K562 (cell line): ENCODE results near the gene SORCS2. TPM values are rescaled to one million over a fixed set of nuclear protein-coding genes. Genes with fewer than 3 reads are reported as not detected.

Source experiments
- ATAC-seq: fragments of 200-7000 bp; cut with Tn5 transposase; 3 replicates; pipeline ENCODE4 v1.9.1; 2020; ENCODE audit warnings: moderate library complexity
- BruUV-seq: library from RNA; stranded (reverse); fragments of 400-500 nt; replicated peaks from 2 replicates; lab custom pipeline; 2021; lab: Mats Ljungman, UMichigan
- CTCF ChIA-PET: fragments of 300-600 bp; formaldehyde crosslinking; extraction: SDS; loops from one replicate; lab custom pipeline; 2021; ENCODE audit warnings: low intra/inter-chr PET ratio; lab: Yijun Ruan, JAX
- POLR2A ChIA-PET: fragments of 300-600, 350-650 bp; sonication (Branson Sonifier 250); formaldehyde crosslinking; extraction: SDS; loops from one replicate; lab custom pipeline; 2021; ENCODE audit warnings: antibody characterized with exemption, inconsistent platforms; lab: Yijun Ruan, JAX
- DNase-seq, 4 experiments: peaks; one replicate each; pipeline versions ENCODE4 v3.0.0 to v3.0.0-alpha.2; 2011 to 2018; ENCODE audit warnings: low spot score in 3 of 4, mixed read lengths in 3 of 4; ENCODE audit errors: extremely low read depth in 1 of 4
- FAIRE-seq: peaks from 2 replicates; lab custom pipeline; 2011; peaks lifted over from hg19 to GRCh38; lab: Jason Lieb, UNC
- H2AFZ ChIP-seq: 2 replicates; pipeline ENCODE4 v1.6.0; 2011; ENCODE audit warnings: low read depth, low read length, control low read depth, inconsistent platforms
- H3K27ac ChIP-seq: fragments of 200-600 bp; 3 replicates; pipeline ENCODE4 v1.8.0; 2011; ENCODE audit warnings: low read depth, mild to moderate bottlenecking, control low read depth, inconsistent platforms, low read length, moderate library complexity, mixed read lengths; ENCODE audit errors: extremely low read depth
- H3K27me3 ChIP-seq, 2 experiments: fragments of 300-600 bp in 1 of 2; 2 replicates in 1 of 2; 3 replicates in 1 of 2; pipeline versions ENCODE4 v1.6.0 to v1.8.0; 2011; ENCODE audit warnings: inconsistent platforms in 2 of 2, low read length in 2 of 2, mild to moderate bottlenecking in 1 of 2, mixed read lengths in 1 of 2, moderate library complexity in 1 of 2; ENCODE audit not compliant: control insufficient read depth in 2 of 2, insufficient read depth in 2 of 2
- H3K36me3 ChIP-seq: fragments of 300-600 bp; 3 replicates; pipeline ENCODE4 v1.8.0; 2011; ENCODE audit warnings: mild to moderate bottlenecking, low read length, inconsistent platforms; ENCODE audit not compliant: control insufficient read depth, insufficient read depth
- H3K4me1 ChIP-seq, 2 experiments: fragments of 200-600 bp in 1 of 2; replicated peaks in 1 of 2; 2 replicates in 1 of 2; 3 replicates in 1 of 2; pipeline versions ENCODE4 v1.5.1 to v1.8.0; 2011; ENCODE audit warnings: inconsistent platforms in 2 of 2, low read length in 2 of 2, mild to moderate bottlenecking in 1 of 2, mixed read lengths in 1 of 2, moderate library complexity in 1 of 2; ENCODE audit not compliant: control insufficient read depth in 2 of 2, insufficient read depth in 2 of 2
- H3K4me2 ChIP-seq: 2 replicates; pipeline ENCODE4 v1.6.1; 2011; ENCODE audit warnings: low read length, control low read depth, inconsistent platforms, mixed read lengths; ENCODE audit not compliant: insufficient read depth
- H3K4me3 ChIP-seq: fragments of 200-600 bp; sonication (generic), shearing (Covaris generic); 2 replicates; pipeline ENCODE4 v1.5.1; 2016; ENCODE audit warnings: control low read depth, inconsistent platforms
- H3K79me2 ChIP-seq: fragments of 200-600 bp; 3 replicates; pipeline ENCODE4 v1.8.0; 2011; ENCODE audit warnings: low read length, inconsistent platforms; ENCODE audit not compliant: control insufficient read depth, insufficient read depth
- H3K9ac ChIP-seq, 2 experiments: 2 replicates each; pipeline versions ENCODE4 v1.6.0 to v1.6.1; 2011; ENCODE audit warnings: low read depth in 2 of 2, low read length in 2 of 2, control low read depth in 1 of 2, inconsistent platforms in 1 of 2, mild to moderate bottlenecking in 1 of 2, mixed read lengths in 1 of 2; ENCODE audit not compliant: insufficient read depth in 1 of 2
- H3K9me1 ChIP-seq: one replicate; pipeline ENCODE4 v1.6.0; 2011; ENCODE audit warnings: inconsistent platforms, mild to moderate bottlenecking, low read length, moderate library complexity; ENCODE audit not compliant: control insufficient read depth, insufficient read depth
- H3K9me3 ChIP-seq: replicated peaks from 2 replicates; pipeline ENCODE4 v1.5.1; 2011; ENCODE audit warnings: low read depth, low read length, inconsistent platforms; ENCODE audit not compliant: control insufficient read depth, insufficient read depth
- H4K20me1 ChIP-seq: replicated peaks from 2 replicates; pipeline ENCODE4 v1.6.1; 2011; ENCODE audit warnings: low read length, inconsistent platforms, mixed read lengths; ENCODE audit not compliant: control insufficient read depth, insufficient read depth
- RAD21 ChIP-seq, 2 experiments: fragments of 250-450 bp in 1 of 2; fragments of 450-650 bp in 1 of 2; sonication (Bioruptor Pico) in 1 of 2; formaldehyde crosslinking in 1 of 2; IDR thresholded peaks in 1 of 2; conservative IDR thresholded peaks in 1 of 2; 2 replicates each; pipeline versions ENCODE4 v1.4.0 to v1.8.0; 2020 to 2022; ENCODE audit warnings: mild to moderate bottlenecking in 2 of 2, moderate library complexity in 1 of 2
- SMC3 ChIP-seq: conservative IDR thresholded peaks from 2 replicates; pipeline ENCODE4 v1.6.1; 2011; ENCODE audit warnings: low read depth, low read length, improper control_type of control experiment; ENCODE audit not compliant: insufficient read depth
- STAG1 ChIP-seq: sonication (generic); formaldehyde crosslinking; IDR thresholded peaks from 2 replicates; pipeline ENCODE4 v1.5.0; 2020; ENCODE audit warnings: missing genetic modification reagents, borderline replicate concordance
- ZFP1 ChIP-seq: fragments of 450-650 bp; formaldehyde crosslinking; IDR thresholded peaks from 2 replicates; pipeline ENCODE4 v1.4.0; 2020; ENCODE audit warnings: mild to moderate bottlenecking, mixed read lengths
- ZFP36 ChIP-seq: fragments of 150-350 bp; IDR thresholded peaks from 2 replicates; pipeline ENCODE4 v1.6.1; 2018; ENCODE audit warnings: low read length, low read depth; ENCODE audit not compliant: partially characterized antibody
- WGBS: fragments of 100-300 bp; shearing (Covaris generic); methylation state at CpG from one replicate; pipeline ENCODE4 v1.1.6; 2016; ENCODE audit warnings: low coverage, mixed read lengths; ENCODE audit not compliant: insufficient coverage; ENCODE audit errors: missing lambda C conversion rate; 5-methylcytosine and 5-hydroxymethylcytosine counted together
- in situ Hi-C: fragments of 300-500 bp; cut with MboI; formaldehyde crosslinking; loops from 4 replicates; pipeline ENCODE4 v1.15.0; 2018; ENCODE audit warnings: inconsistent platforms, mixed read lengths
- intact Hi-C: fragments of 100-400 bp; cut with micrococcal nuclease; formaldehyde crosslinking; loops from 2 replicates; pipeline ENCODE4 v1.14.2; 2022
- polyA plus RNA-seq, 8 experiments: library from polyadenylated mRNA; depleted of rRNA in 4 of 8; stranded (reverse) in 5 of 8; unstranded in 3 of 8; fragments of >200 nt; fragmentation: Nextera tagmentation in 2 of 8; fragmentation: Illumina TruSeq in 1 of 8; extraction: Ambion mirVana in 2 of 8; extraction: Trizol in 1 of 8; gene quantifications; 2 replicates each; pipeline versions ENCODE4 v1.2.1 to v1.2.3, GENCODE V29; 2011 to 2014; ENCODE audit warnings: inconsistent platforms in 1 of 8, missing spikeins in 1 of 8
- total RNA-seq, 7 experiments: library from RNA; depleted of rRNA in 6 of 7; stranded (reverse); fragments of >200 nt in 6 of 7; fragmentation: Illumina TruSeq in 2 of 7; extraction: Trizol in 2 of 7; gene quantifications; 2 replicates each; pipeline versions ENCODE4 v1.2.1 to v1.2.3, GENCODE V29; 2011 to 2021; ENCODE audit warnings: low replicate concordance in 1 of 7

Gene SORCS2
- total and polyA plus RNA-seq, 9 of the 15 experiments (the other 6 are each of a cell fraction or from before 2014, with no cell fraction given): not detected

DNA sequence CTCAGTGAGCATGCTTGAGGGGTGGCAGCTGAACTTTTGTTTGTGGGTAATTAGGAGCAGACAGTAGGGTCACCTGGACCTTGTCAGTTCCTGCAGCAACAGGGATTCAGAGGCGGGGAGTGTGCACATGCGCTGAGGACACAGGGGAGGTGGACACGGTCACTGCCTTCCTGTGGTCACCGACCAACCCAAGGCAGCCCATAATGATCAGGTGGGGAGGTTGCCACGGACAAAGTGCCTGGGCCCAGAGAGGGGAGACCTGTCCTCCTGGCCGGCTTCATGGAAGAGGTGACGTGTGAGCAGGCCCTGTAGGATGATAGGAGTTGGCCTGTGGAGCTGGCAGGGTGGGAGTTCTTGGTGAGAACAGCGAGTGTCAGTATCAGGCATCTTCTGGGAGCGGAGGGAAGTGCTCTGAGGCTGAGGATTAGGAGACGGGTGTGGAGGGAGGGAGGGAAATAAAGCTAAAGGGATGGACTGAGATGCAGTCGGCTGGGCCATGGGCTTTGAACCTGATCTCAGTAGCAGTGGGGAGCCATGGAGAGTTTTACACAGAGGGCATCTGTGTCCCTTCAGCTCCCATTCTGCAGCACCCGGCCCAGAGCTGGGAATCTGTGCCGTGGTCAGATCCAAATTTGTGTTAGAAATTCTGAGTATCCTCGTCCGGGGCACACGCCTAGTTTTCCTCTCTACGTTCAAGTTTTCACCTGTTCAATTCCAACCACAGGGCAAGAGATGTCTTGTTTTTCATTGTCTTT lies 142.4 kb downstream of the SORCS2 start:
- WGBS: 1% methylated on average over 17 of the region's 17 CpGs
- H3K36me3 ChIP-seq: no peaks in the 10 kb centered on the region
- no peaks in the 10 kb centered on the region for H3K79me2 ChIP-seq
- H3K27ac ChIP-seq: no peak overlapping the region
- TF ChIP-seq ZFP1 (no peak), ZFP36 (peak; percentile 3)
- intact Hi-C loops (loop anchor here (2.0 kb wide), 1 partner anchor 142 kb away; the partner anchor contains the start of gene SORCS2), in situ Hi-C loops (no loop called here)
- ATAC-seq: no peak
- peaks cover 0 to 9% of the 10 kb centered on the region in 2 experiments; a peak in 1 of 5 replicates for H3K4me1 ChIP-seq
- no peaks in the 10 kb centered on the region for H3K9me3 ChIP-seq
- CTCF ChIA-PET: no interaction called here
- H3K9ac ChIP-seq: no peak overlapping the region
- POLR2A ChIA-PET: no interaction called here
- H2AFZ ChIP-seq: no peak overlapping the region
- H3K27me3 ChIP-seq: peaks cover 0 to 44% of the 10 kb centered on the region in 2 experiments; a peak in 3 of 5 replicates
- no peak for DNase-seq
- no TSS peak for BruUV-seq
- no peaks in the 10 kb centered on the region for H3K9me1 ChIP-seq
- FAIRE-seq: no peak
- no peak overlapping the region for H3K4me2 ChIP-seq
- no peak overlapping the region for H3K4me3 ChIP-seq
- H4K20me1 ChIP-seq: peaks cover 9% of the 10 kb centered on the region; the same call in 1 of the 2 replicates

DNA sequence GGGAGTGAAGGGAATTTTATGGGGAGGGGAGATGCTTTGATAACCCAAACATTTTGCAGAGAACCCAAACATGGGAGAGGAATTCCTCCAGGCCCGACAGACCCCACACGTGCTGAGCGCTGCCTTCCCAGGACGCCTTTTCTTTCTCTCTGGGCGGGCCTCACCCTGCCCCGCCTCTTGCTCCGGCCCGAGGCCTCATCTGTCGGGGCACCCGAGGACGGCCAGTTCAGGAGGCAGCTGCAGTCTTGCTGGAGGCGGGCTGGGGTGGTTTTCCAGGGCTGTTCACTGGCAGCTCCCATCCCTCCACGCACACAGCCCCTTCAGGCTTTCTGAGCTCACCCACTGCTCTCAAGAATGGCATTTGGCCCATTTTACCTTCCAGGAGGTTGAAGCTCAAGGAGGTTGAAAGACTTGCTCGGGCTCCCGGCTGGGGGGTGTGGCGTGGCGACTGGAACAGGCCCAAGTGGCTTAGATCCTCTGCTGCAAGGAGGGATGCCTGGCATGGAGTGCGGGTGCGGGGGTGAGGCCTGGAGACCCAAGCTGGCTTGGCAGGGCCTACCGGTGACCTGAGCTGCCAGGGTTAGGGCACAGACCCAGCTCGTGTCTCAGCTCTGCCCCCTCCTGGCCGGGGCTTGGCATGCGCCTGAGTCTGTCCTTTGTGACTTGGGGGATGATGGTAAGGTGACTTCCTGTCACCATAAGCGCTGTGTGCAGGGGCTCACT lies 143.2 kb downstream of the SORCS2 start:
- no TSS peak for BruUV-seq
- 0 out of 2 replicates have a peak, but pooled peaks cover 3% of the 10 kb centered on the region for H4K20me1 ChIP-seq
- in situ Hi-C loops: no loop called here
- H3K79me2 ChIP-seq: no peaks in the 10 kb centered on the region
- no peak overlapping the region for H2AFZ ChIP-seq
- no peak overlapping the region for H3K4me2 ChIP-seq
- peaks cover 0 to 9% of the 10 kb centered on the region in 2 experiments; a peak in 1 of 5 replicates for H3K4me1 ChIP-seq
- ChIA-PET POLR2A (interaction anchor here (0.9 kb wide), 1 partner anchor 58 kb away, joined by 3 read pairs; no protein-coding TSS in a partner anchor), CTCF (no interaction called here)
- H3K9ac ChIP-seq: no peak overlapping the region
- under 1% methylated on average over 23 of the region's 24 CpGs for WGBS
- H3K4me3 ChIP-seq: no peak overlapping the region
- H3K27me3 ChIP-seq: peaks cover 0 to 36% of the 10 kb centered on the region in 2 experiments; a peak in 3 of 5 replicates
- no peaks in the 10 kb centered on the region for H3K9me1 ChIP-seq
- no peaks in the 10 kb centered on the region for H3K36me3 ChIP-seq
- H3K27ac ChIP-seq: no peak overlapping the region
- H3K9me3 ChIP-seq: no peaks in the 10 kb centered on the region
- DNase-seq (peak; percentile 58 to 78 (median 72)), ATAC-seq (peak; percentile 94), FAIRE-seq (peak; percentile 78)
- intact Hi-C loops: loop anchor here (2.0 kb wide), 1 partner anchor 143 kb away; the partner anchor contains the start of gene SORCS2
- peak in 1 of 2 experiments; percentile 66; a peak in 2 of 4 replicates for TF ChIP-seq RAD21 (CRISPR knock-in tag; conservative IDR thresholded peaks at IDR 0.05 in 1 of 2, IDR thresholded peaks at IDR 0.05 in 1 of 2)
- TF ChIP-seq STAG1 (CRISPR knock-in tag): peak; percentile 41; the same call in 1 of the 2 replicates
- peak; percentile 58 for TF ChIP-seq SMC3
